Prostate gland (tissue), 2 donors: Measurements from ENCODE around the gene CDH1. TPM values are rescaled to one million over a fixed set of nuclear protein-coding genes. Genes with fewer than 3 reads are reported as not detected.

Source experiments
- DNase-seq: peaks from one replicate; pipeline ENCODE4 v3.0.0-alpha.2; 2019; ENCODE audit warnings: low spot score
- H3K27ac ChIP-seq, 2 donors: fragments of 200-600 bp; sonication (generic); 2 replicates each; pipeline ENCODE4 v1.5.1; 2017 to 2019
- H3K27me3 ChIP-seq: fragments of 200-600 bp; sonication (generic); replicated peaks from 2 replicates; pipeline ENCODE4 v1.5.1; 2019; ENCODE audit not compliant: insufficient read depth
- H3K36me3 ChIP-seq, 2 donors: fragments of 200-600 bp; sonication (generic); 1 replicate in 1 of 2; 2 replicates in 1 of 2; pipeline versions ENCODE4 v1.5.1 to v1.8.1; 2017 to 2019
- H3K4me1 ChIP-seq: fragments of 200-600 bp; sonication (generic); replicated peaks from 2 replicates; pipeline ENCODE4 v1.5.1; 2019
- H3K4me3 ChIP-seq, 2 donors: fragments of 200-600 bp; sonication (generic); 2 replicates each; pipeline ENCODE4 v1.5.1; 2017 to 2019
- H3K9me3 ChIP-seq: fragments of 200-600 bp; sonication (generic); 2 replicates; pipeline ENCODE4 v1.5.1; 2017
- POLR2A ChIP-seq: fragments of 450-650 bp; IDR thresholded peaks from one replicate; pipeline ENCODE4 v1.6.1; 2016; ENCODE audit warnings: antibody characterized with exemption, mild to moderate bottlenecking
- POLR2AphosphoS5 ChIP-seq: sonication (generic); formaldehyde crosslinking; IDR thresholded peaks from one replicate; pipeline ENCODE4 v1.6.1; 2017; ENCODE audit warnings: antibody characterized with exemption
- WGBS: methylation state at CpG from one replicate; pipeline ENCODE4 v1.1.5; 2018; 5-methylcytosine and 5-hydroxymethylcytosine counted together
- intact Hi-C: fragments of 100-400 bp; cut with DNase I; formaldehyde crosslinking; loops from one replicate; pipeline ENCODE4 v1.14.2; 2022
- total RNA-seq, 2 donors: library from RNA; depleted of rRNA; stranded (reverse); fragments of >200 nt; gene quantifications; one replicate each; pipeline ENCODE4 v1.1.0, GENCODE V29; 2016
- TF ChIP-seq, protein P1 (sequence below), 4 experiments: fragments of 200-600 bp in 2 of 4; fragments of 450-650 bp in 2 of 4; sonication (generic) in 2 of 4; IDR thresholded peaks; 1 replicate in 3 of 4; 2 replicates in 1 of 4; pipeline ENCODE4 v1.5.1; 2016 to 2019; ENCODE audit warnings: antibody characterized with exemption in 4 of 4, mild to moderate bottlenecking in 2 of 4, moderate library complexity in 2 of 4

Gene CDH1
- total RNA-seq, 2 donors from 2014 or later = 75.7 to 300 TPM

GRCh38 chr16:68866933-68867332 lies 129.8 kb downstream of the CDH1 start:
- intact Hi-C loops = no loop called here
- WGBS = 88% methylated on average over 6 of the region's 6 CpGs
- Histone ChIP-seq H3K27me3 (no peaks in the 10 kb centered on the region), H3K36me3 (no peaks in the 10 kb centered on the region), H3K9me3 (no peaks in the 10 kb centered on the region), H3K4me3 (no peak overlapping the region), H3K27ac (no peak overlapping the region), H3K4me1 (no peaks in the 10 kb centered on the region)
- no peak for TF ChIP-seq POLR2AphosphoS5
- TF ChIP-seq POLR2A = no peak
- TF ChIP-seq, protein P1, sequence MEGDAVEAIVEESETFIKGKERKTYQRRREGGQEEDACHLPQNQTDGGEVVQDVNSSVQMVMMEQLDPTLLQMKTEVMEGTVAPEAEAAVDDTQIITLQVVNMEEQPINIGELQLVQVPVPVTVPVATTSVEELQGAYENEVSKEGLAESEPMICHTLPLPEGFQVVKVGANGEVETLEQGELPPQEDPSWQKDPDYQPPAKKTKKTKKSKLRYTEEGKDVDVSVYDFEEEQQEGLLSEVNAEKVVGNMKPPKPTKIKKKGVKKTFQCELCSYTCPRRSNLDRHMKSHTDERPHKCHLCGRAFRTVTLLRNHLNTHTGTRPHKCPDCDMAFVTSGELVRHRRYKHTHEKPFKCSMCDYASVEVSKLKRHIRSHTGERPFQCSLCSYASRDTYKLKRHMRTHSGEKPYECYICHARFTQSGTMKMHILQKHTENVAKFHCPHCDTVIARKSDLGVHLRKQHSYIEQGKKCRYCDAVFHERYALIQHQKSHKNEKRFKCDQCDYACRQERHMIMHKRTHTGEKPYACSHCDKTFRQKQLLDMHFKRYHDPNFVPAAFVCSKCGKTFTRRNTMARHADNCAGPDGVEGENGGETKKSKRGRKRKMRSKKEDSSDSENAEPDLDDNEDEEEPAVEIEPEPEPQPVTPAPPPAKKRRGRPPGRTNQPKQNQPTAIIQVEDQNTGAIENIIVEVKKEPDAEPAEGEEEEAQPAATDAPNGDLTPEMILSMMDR (IDR thresholded peaks at IDR 0.05) = no peak
- no peak for DNase-seq

- intact Hi-C loops = no loop called here
- Histone ChIP-seq H3K9me3 (no peaks in the 10 kb centered on the region), H3K27me3 (no peaks in the 10 kb centered on the region), H3K4me1 (no peaks in the 10 kb centered on the region), H3K4me3 (no peak overlapping the region), H3K36me3 (no peaks in the 10 kb centered on the region), H3K27ac (no peak overlapping the region)
- DNase-seq = no peak
- 80% methylated on average over 4 of the region's 4 CpGs for WGBS
- TF ChIP-seq, protein P1 (IDR thresholded peaks at IDR 0.05) = no peak
- TF ChIP-seq POLR2A = no peak
- no peak for TF ChIP-seq POLR2AphosphoS5
These were observed 132.5 kb downstream of the CDH1 start for GRCh38 chr16:68869492-68870088.

DNA sequence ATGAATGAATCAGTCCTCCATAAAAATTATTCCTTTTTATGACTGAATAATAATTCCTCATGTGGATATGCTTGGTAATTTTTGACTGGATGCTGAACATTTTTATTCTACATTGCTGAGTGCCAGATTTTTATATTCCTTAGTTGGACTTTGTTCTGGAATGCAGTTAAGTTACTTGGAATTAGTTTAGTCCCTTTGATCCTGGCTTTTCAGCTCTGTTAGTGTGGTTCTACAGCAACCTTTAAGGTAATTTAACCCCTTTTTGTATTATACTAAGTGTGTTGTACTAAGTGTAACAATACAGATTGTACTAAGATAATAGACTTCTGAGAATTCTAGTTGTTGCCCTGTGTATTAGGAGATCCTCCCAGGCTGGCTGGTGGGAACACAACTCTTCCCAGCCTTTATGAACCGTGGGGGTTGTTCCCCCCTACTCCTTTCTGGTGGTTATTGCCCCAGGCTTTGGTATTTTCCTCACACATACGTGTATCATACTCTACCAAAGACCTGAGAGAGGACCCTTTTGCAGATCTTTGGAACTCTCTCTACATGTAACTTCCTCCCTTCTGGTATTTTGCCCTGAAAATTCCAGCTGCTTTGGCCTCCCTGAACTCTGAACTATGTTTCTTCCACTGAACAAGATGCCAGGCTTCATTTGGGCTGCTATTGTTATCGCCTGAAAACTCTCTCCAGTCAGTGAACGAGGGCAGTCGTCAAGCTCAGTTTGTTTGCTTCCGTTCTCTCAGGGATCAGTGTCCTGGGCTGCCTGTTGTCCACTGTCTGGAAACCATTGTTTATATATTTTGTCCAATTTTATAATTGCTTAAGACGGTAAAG lies 136.8 kb downstream of the CDH1 start:
- 72% methylated on average over 7 of the region's 7 CpGs for WGBS
- intact Hi-C loops = no loop called here

GRCh38 chr16:68875871-68876270 lies 138.8 kb downstream of the CDH1 start:
- intact Hi-C loops = no loop called here
- no peak overlapping the region for H3K27ac ChIP-seq
- H3K27me3 ChIP-seq = no peaks in the 10 kb centered on the region
- TF ChIP-seq POLR2A = no peak
- TF ChIP-seq, protein P1 (IDR thresholded peaks at IDR 0.05) = no peak
- TF ChIP-seq POLR2AphosphoS5 = no peak
- H3K4me3 ChIP-seq = no peak overlapping the region
- no peak for DNase-seq
- H3K4me1 ChIP-seq = no peaks in the 10 kb centered on the region
- no peaks in the 10 kb centered on the region for H3K9me3 ChIP-seq
- no peaks in the 10 kb centered on the region for H3K36me3 ChIP-seq
- WGBS = 95% methylated on average over 4 of the region's 4 CpGs

More for the DNA sequence above, 136.8 kb downstream of the CDH1 start:
- no peaks in the 10 kb centered on the region for H3K9me3 ChIP-seq
- no peak overlapping the region for H3K27ac ChIP-seq
- DNase-seq = no peak
- TF ChIP-seq POLR2AphosphoS5 = no peak
- no peak for TF ChIP-seq POLR2A
- TF ChIP-seq, protein P1 (IDR thresholded peaks at IDR 0.05) = no peak
- H3K4me1 ChIP-seq = no peaks in the 10 kb centered on the region
- no peak overlapping the region for H3K4me3 ChIP-seq
- no peaks in the 10 kb centered on the region for H3K36me3 ChIP-seq
- no peaks in the 10 kb centered on the region for H3K27me3 ChIP-seq
